ENCODE measurements around the gene LRRC43.
"Not testable (repeated sequence)": the region's sequence is repeated elsewhere in the genome, so short reads cannot be mapped to it uniquely, and the experiment has no call there.

The LRRC43 gene

GRCh38 chr12:122190842-122191668 lies 8.1 kb downstream of the LRRC43 start:
- peak; percentile 84 for DNase-seq (ENCODE audit: low spot score)

DNA sequence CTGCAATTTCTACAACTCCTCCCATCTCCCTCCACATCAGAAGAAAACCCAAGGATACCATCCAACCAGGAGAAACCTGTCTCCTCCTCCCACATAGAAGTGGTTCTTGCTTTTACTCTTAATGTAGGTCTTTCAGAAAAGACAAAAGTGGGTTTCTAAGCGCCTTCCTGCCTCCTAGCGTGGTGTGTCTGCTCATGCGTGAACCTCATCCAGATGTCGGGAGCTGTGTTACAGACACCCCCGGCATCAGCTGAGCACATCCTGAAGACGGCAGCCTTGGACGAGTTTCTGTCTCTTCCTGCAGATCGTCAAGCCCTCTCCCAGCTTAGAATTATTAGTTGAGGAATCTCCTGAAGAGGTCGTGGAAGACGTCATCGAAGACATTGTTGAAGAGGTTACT lies 9.5 kb downstream of the LRRC43 start:
- DNase-seq (ENCODE audit: low spot score) = no peak

GRCh38 chr12:122194804-122195203 lies 11.9 kb downstream of the LRRC43 start:
- no peak for DNase-seq (ENCODE audit: low spot score)

DNA sequence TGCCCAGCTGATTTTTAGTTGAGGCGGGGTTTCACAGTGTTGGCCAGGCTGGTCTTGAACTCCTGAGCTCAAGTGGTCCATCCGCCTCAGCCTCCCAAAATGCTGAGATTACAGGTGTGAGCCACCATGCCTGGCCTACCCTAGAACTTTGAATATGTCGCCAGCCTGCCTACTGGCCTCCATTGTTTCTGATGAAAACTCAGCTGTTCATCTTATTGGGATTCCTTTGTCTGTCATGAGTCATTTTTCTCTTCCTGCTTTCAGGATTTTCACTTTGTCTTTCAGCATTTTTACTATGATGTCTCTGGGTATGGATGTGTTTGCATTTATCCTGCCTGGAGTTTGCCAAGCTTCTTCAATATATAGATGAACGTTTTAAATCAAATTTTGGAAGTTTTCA lies 12.5 kb downstream of the LRRC43 start:
- DNase-seq (ENCODE audit: low spot score) = no peak

DNA sequence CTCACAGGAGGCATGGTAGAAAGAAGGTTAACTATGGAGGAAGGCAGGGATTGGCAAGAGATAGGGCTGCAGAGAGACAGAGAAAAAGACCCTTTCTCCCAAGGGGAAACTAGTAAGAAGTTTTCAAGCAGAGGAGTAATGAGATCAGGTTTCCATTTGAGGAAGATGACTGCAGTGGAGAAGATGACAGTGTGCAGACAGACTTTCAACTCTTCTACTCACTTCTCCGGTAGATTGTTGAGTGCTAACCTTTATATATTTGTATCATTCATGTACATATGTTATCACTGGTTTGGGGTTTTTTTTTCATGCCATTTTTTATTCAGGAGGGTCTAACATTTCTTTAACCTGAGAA lies 14.7 kb downstream of the LRRC43 start:
- DNase-seq (ENCODE audit: low spot score) = peak; percentile 37

- DNase-seq (ENCODE audit: low spot score) = no peak
Observed at GRCh38 chr12:122199484-122200355, 16.8 kb downstream of the LRRC43 start.

DNA sequence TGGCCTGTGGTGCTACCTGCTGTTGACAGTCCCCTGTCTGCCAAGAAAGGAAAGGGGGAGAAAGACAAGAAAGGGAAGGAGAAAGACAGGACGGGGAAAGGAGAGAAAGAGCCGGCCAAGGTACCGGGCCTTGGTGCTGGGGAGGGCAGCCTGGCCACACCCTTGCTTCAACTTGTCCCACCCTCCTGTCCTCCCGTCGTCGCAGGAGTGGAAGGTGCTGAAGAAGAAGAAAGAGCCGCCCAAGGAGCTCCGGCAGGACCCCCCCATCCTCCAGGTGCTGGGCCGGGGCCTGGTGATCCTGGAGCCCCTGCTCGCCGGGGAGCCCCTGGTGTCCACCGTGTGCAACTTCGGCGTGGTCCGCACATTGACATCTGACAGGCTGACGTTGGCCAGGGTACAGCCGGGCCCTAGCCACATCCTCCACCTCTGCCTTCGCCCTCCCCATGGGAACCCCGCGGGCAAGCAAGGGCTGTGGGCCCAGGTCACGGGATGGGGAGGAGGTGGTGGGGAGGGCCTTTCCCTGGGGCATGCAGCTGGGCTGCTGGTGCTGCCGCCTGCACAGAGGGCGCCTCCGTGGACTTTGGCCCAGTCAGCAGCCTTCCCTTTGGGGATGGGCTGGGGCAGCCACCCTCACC lies 17.7 kb downstream of the LRRC43 start:
- peak; percentile 83 for DNase-seq (ENCODE audit: low spot score)

DNA sequence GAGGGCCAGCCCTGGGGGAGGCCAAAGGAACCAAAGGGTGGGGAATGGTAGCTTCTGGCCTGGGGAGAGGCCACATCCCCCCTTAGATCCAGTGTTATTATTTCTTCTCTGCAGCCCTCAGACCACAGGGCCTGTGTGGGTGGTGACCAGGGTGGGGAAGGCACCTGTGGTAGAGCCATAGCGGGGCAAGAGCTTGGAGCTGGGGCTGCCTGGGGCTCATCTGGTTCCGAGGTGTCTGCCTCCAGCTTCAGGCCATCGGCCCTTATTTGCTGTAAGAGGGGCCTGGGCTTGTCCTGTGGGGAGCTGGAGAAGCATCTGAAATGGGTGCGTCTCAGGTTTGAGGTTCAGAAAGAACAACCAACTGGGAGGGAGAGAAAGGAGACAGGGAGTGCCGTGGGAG lies 18.5 kb downstream of the LRRC43 start:
- no peak for DNase-seq (ENCODE audit: low spot score)

GRCh38 chr12:122202017-122202416 lies 19.1 kb downstream of the LRRC43 start:
- DNase-seq (ENCODE audit: low spot score) = peak; percentile 90

GRCh38 chr12:122202811-122203210 lies 19.9 kb downstream of the LRRC43 start:
- not testable (repeated sequence) for DNase-seq (ENCODE audit: low spot score)

DNA sequence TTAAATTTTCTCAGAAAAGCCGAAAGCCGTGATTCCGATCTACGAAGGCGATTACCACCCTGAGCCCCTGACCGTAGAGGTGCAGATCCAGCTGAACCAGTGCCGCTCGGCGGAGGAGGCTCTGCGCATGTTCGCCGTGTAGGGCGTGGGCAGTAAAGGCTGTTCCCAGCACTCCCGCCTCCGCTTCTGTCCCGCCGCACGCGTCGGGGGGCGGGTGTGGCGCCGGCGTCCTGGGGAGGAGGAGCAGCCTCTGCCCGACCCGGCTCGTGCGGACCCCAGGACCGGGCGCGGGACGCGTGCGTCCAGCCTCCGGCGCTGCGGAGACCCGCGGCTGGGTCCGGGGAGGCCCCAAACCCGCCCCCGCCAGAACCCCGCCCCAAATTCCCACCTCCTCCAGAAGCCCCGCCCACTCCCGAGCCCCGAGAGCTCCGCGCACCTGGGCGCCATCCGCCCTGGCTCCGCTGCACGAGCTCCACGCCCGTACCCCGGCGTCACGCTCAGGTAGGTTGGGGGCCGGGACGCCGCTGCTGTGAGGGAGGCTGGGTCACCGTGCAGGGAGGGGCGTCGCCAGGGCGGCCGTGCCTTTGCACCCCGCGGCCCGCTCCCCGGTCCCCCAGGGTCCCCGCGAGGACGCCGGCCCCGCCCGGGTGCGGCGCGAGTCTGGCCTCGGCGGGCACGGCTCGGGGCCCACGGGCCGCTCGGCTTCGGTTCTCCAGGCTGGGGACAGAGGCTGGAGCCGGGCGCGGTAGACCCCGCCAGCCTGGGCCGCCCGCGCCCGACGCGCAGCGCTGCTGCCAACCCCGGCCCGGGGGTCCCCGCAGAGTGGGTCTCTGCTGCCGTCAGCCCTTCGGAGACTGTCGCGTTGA lies 20.6 kb downstream of the LRRC43 start, which contains the start of gene B3GNT4:
B3GNT4 (plus strand) TSS at position 409 of the 866 bp plus-strand sequence. CDS start 910 bp downstream, outside the sequence.
- peak; percentile 87 for DNase-seq (ENCODE audit: low spot score)

DNA sequence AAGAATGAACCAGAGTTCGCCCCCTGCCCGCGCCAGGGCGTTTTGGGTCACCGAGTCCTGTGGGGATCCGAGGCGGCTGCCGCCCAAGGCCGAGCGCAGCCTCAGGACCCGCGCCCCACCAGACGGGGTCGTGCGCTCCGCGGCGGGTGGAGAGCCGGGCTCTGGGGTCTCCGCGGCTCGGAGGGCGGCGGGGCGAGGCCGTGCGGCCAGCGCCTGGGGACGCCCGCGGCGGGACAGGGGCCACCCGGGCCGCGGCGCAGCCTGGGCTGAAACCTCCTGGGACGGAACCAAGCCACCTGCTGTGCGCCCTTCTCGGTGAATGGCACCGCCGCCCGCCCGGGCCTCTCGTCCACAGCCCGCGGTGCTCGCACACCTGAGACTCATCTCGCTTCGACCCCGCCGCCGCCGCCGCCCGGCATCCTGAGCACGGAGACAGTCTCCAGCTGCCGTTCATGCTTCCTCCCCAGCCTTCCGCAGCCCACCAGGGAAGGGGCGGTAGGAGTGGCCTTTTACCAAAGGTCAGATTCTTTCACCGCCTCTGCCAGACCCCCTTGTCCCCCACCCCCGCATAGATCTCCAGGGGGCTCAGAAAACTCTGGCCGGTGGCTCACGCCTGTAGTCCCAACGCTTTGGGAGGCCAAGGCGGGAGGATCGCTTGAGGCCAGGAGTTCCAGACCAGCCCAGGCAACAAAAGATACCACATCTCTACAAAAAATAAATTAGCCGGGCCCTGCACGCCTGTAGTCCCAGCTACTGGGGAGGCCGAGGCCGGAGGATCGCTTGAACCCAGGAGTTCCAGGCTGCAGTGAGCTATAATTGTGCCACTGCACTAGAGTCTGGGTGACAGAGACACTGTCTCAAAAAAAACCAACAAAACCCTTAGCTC lies 21.5 kb downstream of the LRRC43 start:
- peak; percentile 34 for DNase-seq (ENCODE audit: low spot score)

GRCh38 chr12:122205053-122205925 lies 22.4 kb downstream of the LRRC43 start:
- DNase-seq (ENCODE audit: low spot score) = no peak

GRCh38 chr12:122206111-122206881 lies 23.4 kb downstream of the LRRC43 start:
- DNase-seq (ENCODE audit: low spot score) = no peak

- DNase-seq (ENCODE audit: low spot score) = no peak
Observed at GRCh38 chr12:122206976-122207375, 24.1 kb downstream of the LRRC43 start.

DNA sequence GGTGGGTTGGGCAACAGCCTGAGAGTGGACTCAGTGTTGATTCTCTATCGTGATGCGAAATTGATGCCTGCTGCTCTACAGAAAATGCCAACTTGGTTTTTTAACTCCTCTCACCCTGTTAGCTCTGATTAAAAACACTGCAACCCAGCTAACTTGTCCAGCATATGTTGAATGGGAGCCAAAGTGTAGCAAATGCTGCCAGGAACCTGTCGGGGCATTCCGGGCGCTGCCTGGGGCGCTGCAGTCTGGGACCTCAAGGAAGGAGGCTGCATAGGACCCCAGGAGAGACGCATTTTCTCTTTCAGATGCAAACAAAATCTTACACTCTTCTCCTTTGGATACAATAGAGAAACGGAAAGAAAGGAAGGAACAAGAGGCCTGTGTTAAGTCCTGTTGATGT lies 24.5 kb downstream of the LRRC43 start:
- no peak for DNase-seq (ENCODE audit: low spot score)

DNA sequence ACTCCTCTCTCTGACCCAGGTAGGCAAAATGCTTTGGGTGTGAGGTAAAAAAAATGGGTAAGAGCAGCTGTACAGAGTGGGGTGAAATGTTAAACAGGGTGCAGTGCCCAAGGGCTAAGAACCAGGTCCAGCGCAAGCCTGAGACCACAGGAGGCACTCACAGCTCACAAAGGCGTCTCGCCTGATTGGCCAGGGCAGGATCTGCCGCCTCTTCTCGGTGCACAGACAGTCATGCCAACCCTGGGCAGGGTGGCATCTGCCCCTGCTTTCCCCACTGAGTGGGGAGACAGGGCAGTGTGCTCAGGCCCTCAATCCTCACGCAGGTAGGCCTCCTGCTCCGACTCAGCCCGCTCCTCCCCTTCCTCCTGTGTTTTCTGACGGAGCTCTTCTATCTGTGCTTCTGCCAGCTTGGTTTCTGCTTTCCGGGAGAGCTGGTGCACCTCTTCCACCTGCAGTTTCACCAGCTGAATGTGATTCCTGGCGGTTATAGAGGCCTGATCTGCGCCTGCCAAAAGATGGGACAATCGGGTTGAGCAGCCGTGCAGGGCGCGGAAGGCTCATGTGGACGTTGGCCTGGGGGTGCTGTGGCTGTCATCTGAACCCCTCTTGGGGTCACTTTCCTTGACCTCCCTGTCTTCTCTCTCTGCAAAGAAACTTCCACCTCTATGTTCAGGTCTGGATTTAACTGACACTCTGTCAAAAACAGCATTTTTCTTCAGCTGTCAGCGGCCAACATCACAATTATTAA lies 25.3 kb downstream of the LRRC43 start:
- DNase-seq (ENCODE audit: low spot score) = no peak

GRCh38 chr12:122215771-122216170 lies 32.8 kb downstream of the LRRC43 start:
- DNase-seq (ENCODE audit: low spot score) = no peak

Measured in SK-N-DZ (cell line).